ENCODE data around the gene JAKMIP2.

The JAKMIP2 gene

GRCh38 chr5:147763791-147764525 lies 18.6 kb downstream of the JAKMIP2 start:
- no peaks in the 10 kb centered on the region for H3K36me3 ChIP-seq (ENCODE audit: insufficient read depth, low read length)
- no peaks in the 10 kb centered on the region for H3K9me3 ChIP-seq (ENCODE audit: insufficient read depth, low read depth, low read length)
- H3K79me2 ChIP-seq (ENCODE audit: insufficient read depth, low read length), result no peaks in the 10 kb centered on the region
- no peaks in the 10 kb centered on the region for H3K9me2 ChIP-seq (replicated peaks; ENCODE audit: low read depth, low read length)
- no peak for TF ChIP-seq CTCF (conservative IDR thresholded peaks at IDR 0.05; ENCODE audit: low read length)
- TF ChIP-seq EZH2phosphoT487 (IDR thresholded peaks at IDR 0.05; ENCODE audit: borderline replicate concordance), result no peak
- H3K4me2 ChIP-seq (ENCODE audit: low read depth, low read length, poor library complexity, severe bottlenecking), result no peak overlapping the region
- H3K9ac ChIP-seq (ENCODE audit: low read depth, low read length, poor library complexity, severe bottlenecking), result no peak overlapping the region
- no peaks in the 10 kb centered on the region for H4K20me1 ChIP-seq (ENCODE audit: insufficient read depth, low read length, poor library complexity, severe bottlenecking)
- H2AFZ ChIP-seq (ENCODE audit: low read length), result no peak overlapping the region
- no peaks in the 10 kb centered on the region for H3K27me3 ChIP-seq (ENCODE audit: insufficient read depth, low read length, poor library complexity, severe bottlenecking)
- no peaks in the 10 kb centered on the region for H3K4me1 ChIP-seq (ENCODE audit: insufficient read depth, low read length, poor library complexity, severe bottlenecking)
- no peaks in the 10 kb centered on the region for H3F3A ChIP-seq (ENCODE audit: low read depth)
- no peak overlapping the region for H3K4me3 ChIP-seq (ENCODE audit: low read length, poor library complexity, severe bottlenecking)

DNA sequence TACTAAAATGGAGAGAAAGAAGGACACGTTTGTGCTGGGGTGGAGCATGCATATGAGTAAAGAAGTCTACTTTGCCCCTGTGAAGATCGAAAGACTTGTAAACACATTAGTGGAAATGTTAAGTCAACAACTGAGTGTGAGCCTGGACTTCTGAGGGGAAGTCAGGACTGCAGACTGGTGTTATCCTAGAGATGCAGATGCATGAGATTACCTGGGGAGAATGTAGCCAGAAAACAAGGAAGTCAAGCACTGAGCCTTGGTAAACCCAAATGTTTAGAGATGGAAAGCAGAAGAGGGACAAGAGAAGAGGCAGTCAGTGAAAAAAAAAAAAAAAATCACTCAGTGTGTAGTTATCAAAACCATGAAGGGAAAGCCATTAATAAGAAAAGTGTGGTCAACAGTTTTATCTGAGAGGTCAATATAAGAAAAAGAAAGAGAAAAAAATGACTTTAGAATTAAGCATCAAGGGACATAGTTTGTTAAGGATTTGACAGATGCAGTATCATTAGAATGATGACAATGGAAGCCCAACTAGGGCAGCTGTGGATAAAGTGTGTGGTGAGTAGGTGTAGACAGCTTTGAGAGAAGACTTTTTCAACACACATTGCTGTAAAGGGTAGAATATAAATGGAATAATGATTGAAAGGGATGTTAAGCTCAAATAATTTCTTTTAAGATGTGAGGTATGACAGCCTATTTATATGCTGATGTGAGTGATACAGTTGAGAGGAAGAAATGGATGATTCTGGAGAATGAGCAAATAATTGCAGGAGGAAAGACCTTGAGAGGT lies 22.2 kb downstream of the JAKMIP2 start:
- Histone ChIP-seq H3F3A (ENCODE audit: low read depth) (no peaks in the 10 kb centered on the region), H4K20me1 (ENCODE audit: insufficient read depth, low read length, poor library complexity, severe bottlenecking) (no peaks in the 10 kb centered on the region), H3K9me2 (replicated peaks; ENCODE audit: low read depth, low read length) (no peaks in the 10 kb centered on the region), H3K27me3 (ENCODE audit: insufficient read depth, low read length, poor library complexity, severe bottlenecking) (no peaks in the 10 kb centered on the region), H3K4me3 (ENCODE audit: low read length, poor library complexity, severe bottlenecking) (no peak overlapping the region), H2AFZ (ENCODE audit: low read length) (no peak overlapping the region), H3K9ac (ENCODE audit: low read depth, low read length, poor library complexity, severe bottlenecking) (no peak overlapping the region), H3K9me3 (ENCODE audit: insufficient read depth, low read depth, low read length) (no peaks in the 10 kb centered on the region), H3K79me2 (ENCODE audit: insufficient read depth, low read length) (no peaks in the 10 kb centered on the region; the same call in 1 of the 2 replicates), H3K4me1 (ENCODE audit: insufficient read depth, low read length, poor library complexity, severe bottlenecking) (peaks cover 3% of the 10 kb centered on the region), H3K4me2 (ENCODE audit: low read depth, low read length, poor library complexity, severe bottlenecking) (no peak overlapping the region), H3K36me3 (ENCODE audit: insufficient read depth, low read length) (no peaks in the 10 kb centered on the region)
- TF ChIP-seq EZH2phosphoT487 (IDR thresholded peaks at IDR 0.05; ENCODE audit: borderline replicate concordance) (no peak), CTCF (conservative IDR thresholded peaks at IDR 0.05; ENCODE audit: low read length) (no peak)

GRCh38 chr5:147759441-147759840 lies 23.1 kb downstream of the JAKMIP2 start:
- H3K4me3 ChIP-seq (ENCODE audit: low read length, poor library complexity, severe bottlenecking), result no peak overlapping the region
- TF ChIP-seq EZH2phosphoT487 (IDR thresholded peaks at IDR 0.05; ENCODE audit: borderline replicate concordance), result no peak
- no peak for TF ChIP-seq CTCF (conservative IDR thresholded peaks at IDR 0.05; ENCODE audit: low read length)

More at GRCh38 chr5:147759441-147759840, 23.1 kb downstream of the JAKMIP2 start:
- no peaks in the 10 kb centered on the region; the same call in 1 of the 2 replicates for H3K79me2 ChIP-seq (ENCODE audit: insufficient read depth, low read length)
- no peak overlapping the region for H3K9ac ChIP-seq (ENCODE audit: low read depth, low read length, poor library complexity, severe bottlenecking)
- no peaks in the 10 kb centered on the region for H4K20me1 ChIP-seq (ENCODE audit: insufficient read depth, low read length, poor library complexity, severe bottlenecking)
- H3K4me1 ChIP-seq (ENCODE audit: insufficient read depth, low read length, poor library complexity, severe bottlenecking), result peaks cover 3% of the 10 kb centered on the region
- no peak overlapping the region for H2AFZ ChIP-seq (ENCODE audit: low read length)
- H3K4me2 ChIP-seq (ENCODE audit: low read depth, low read length, poor library complexity, severe bottlenecking), result no peak overlapping the region
- no peaks in the 10 kb centered on the region for H3K27me3 ChIP-seq (ENCODE audit: insufficient read depth, low read length, poor library complexity, severe bottlenecking)
- no peaks in the 10 kb centered on the region for H3F3A ChIP-seq (ENCODE audit: low read depth)
- H3K9me3 ChIP-seq (ENCODE audit: insufficient read depth, low read depth, low read length), result no peaks in the 10 kb centered on the region
- H3K9me2 ChIP-seq (replicated peaks; ENCODE audit: low read depth, low read length), result no peaks in the 10 kb centered on the region
- no peaks in the 10 kb centered on the region for H3K36me3 ChIP-seq (ENCODE audit: insufficient read depth, low read length)
